Kidney glomerular epithelial cell (primary cell): Measurements from ENCODE around the gene SDC1.
A peak's percentile ranks its signal among the peaks of the same experiment; 100 is the strongest.

Experiments used
- DNase-seq: peaks from one replicate; lab custom pipeline; 2025; lab: John Stamatoyannopoulos, UW

Gene SDC1

GRCh38 chr2:20170704-20171250, 54.2 kb downstream of the SDC1 start:
- DNase-seq = no peak

- DNase-seq = no peak
Measured at GRCh38 chr2:20169796-20170703, 54.9 kb downstream of the SDC1 start.

GRCh38 chr2:20168727-20169696, 55.9 kb downstream of the SDC1 start:
- DNase-seq = no peak

GRCh38 chr2:20168048-20168726, 56.7 kb downstream of the SDC1 start:
- DNase-seq = no peak

GRCh38 chr2:20167356-20167755, 57.6 kb downstream of the SDC1 start:
- peak; percentile 28 for DNase-seq

GRCh38 chr2:20165677-20166509, 59.0 kb downstream of the SDC1 start:
- no peak for DNase-seq

- no peak for DNase-seq
Measured at GRCh38 chr2:20164734-20165478, 60.0 kb downstream of the SDC1 start.

- no peak for DNase-seq
Measured at GRCh38 chr2:20164061-20164733, 60.7 kb downstream of the SDC1 start.

- no peak for DNase-seq
Measured at GRCh38 chr2:20159411-20160070, 65.4 kb downstream of the SDC1 start.

- no peak for DNase-seq
Measured at GRCh38 chr2:20157193-20157891, 67.6 kb downstream of the SDC1 start.

GRCh38 chr2:20156836-20157192, 68.1 kb downstream of the SDC1 start:
- DNase-seq = no peak

GRCh38 chr2:20156076-20156759, 68.7 kb downstream of the SDC1 start:
- no peak for DNase-seq

GRCh38 chr2:20153131-20153851, 71.6 kb downstream of the SDC1 start:
- DNase-seq = no peak

GRCh38 chr2:20150806-20151571, 73.9 kb downstream of the SDC1 start:
- no peak for DNase-seq
